ENCODE measurements around the gene ZNF592. TPM values are rescaled to one million over a fixed set of nuclear protein-coding genes. Genes with fewer than 3 reads are reported as not detected.
A peak's percentile ranks its signal among the peaks of the same experiment; 100 is the strongest.

The ZNF592 gene
- 10 to 100 TPM in 2 of 4 donors, 1 to 10 TPM in 2; 4.7 to 48.2 (median 11.7) TPM for total RNA-seq

DNA sequence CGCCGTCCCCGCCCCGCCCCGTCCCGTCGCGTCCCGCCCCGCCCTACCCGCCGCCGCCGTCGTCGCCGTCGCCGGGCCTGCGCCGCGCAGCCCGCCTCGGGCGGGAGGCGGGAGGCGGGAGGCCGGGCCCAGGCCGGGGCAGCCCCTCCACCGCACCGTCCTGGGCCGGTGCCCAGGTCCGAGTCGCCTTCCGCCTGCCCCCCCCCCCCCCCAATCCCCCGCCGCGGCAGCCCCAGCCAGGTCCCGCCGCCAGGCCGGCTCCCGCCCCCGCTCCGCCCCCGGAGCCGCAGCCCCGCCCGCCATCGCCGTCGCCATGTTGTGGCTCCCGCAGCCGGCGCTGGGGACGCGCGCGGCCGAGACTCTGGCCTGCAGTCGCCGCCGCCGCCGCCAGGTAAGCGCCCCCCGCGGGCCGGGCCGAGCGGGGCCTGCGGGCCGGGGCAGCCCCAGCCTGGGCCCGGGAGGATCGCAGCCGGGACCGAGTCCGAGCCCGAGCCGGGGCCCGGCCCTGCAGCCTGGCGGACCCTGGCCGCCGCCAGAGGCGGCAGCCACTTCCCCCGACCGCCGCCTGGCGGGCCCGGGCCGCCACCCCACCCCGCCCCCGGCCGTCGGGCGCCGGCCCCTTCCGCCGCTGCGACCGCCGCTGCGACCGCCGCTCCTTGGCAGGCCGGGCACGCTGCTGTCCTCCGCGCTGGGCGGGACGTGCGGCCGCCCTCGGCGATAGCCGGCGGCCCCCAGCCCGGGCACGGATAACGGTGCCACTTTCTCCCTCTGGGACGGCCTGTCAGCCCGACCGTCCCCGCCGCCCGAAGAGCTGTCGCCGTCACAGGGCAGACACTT, at the start of gene ZNF592:
TSS of gene ZNF592 (plus strand) at position 319 of the 837 bp plus-strand sequence. CDS start 34,084 bp downstream, outside the sequence.
- DNase-seq = peak; percentile 77 to 90
- intact Hi-C loops (cut with DNase I; ENCODE audit: low total_unique reads) = no loop called here
- Histone ChIP-seq H3K27me3 (no peaks in the 10 kb centered on the region), H3K4me1 (peaks cover 0 to 15% of the 10 kb centered on the region in 2 donors), H3K27ac (peak within 1 kb of the TSS; percentile 99 to 100), H3K9me3 (no peaks in the 10 kb centered on the region), H3K36me3 (no peaks in the 10 kb centered on the region), H3K4me3 (peak within 1 kb of the TSS; percentile 73 to 88)
- TF ChIP-seq POLR2A (IDR thresholded peaks at IDR 0.05) = peak; percentile 49 to 77
- peak in 3 of 4 experiments; percentile 47 to 84 (median 53) for TF ChIP-seq CTCF (IDR thresholded peaks at IDR 0.05)

- Histone ChIP-seq H3K27ac (no peak overlapping the region), H3K4me3 (no peak overlapping the region), H3K9me3 (no peaks in the 10 kb centered on the region), H3K36me3 (no peaks in the 10 kb centered on the region), H3K4me1 (no peaks in the 10 kb centered on the region), H3K27me3 (no peaks in the 10 kb centered on the region)
- DNase-seq = no peak
- TF ChIP-seq CTCF (IDR thresholded peaks at IDR 0.05) (no peak), POLR2A (IDR thresholded peaks at IDR 0.05) (no peak)
- intact Hi-C loops (cut with DNase I; ENCODE audit: low total_unique reads) = no loop called here
These were observed 48.7 kb upstream of the ZNF592 start for GRCh38 chr15:84699538-84700191.

DNA sequence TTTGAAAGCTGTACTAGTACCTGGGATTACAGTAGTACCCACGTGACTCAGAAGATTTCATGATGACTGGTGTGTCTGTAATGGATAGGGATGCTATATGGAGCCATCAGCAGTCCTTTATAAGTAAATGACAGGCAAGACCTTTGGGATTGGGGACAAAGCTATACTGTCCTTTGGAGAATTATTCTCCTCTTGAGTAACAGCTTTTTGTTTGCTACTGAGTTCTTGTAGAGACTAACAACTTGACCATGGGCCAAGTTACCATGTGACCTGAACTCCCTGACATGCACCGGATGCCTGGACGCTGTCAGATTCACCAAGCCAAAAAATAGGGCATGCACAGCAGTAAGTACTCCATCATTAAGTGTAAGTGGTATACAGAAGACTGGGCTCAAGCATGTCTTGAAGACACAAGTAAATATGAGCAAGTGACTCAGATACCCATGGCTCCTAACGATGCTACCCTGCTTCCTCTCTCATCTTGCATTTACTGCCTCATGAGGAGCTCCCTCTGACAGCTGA, 45.4 kb upstream of the ZNF592 start:
- no peaks in the 10 kb centered on the region for H3K27me3 ChIP-seq
- TF ChIP-seq CTCF (IDR thresholded peaks at IDR 0.05) = peak in 1 of 4 experiments; percentile 4
- TF ChIP-seq POLR2A (IDR thresholded peaks at IDR 0.05) = no peak
- intact Hi-C loops (cut with DNase I; ENCODE audit: low total_unique reads) = no loop called here
- no peaks in the 10 kb centered on the region for H3K9me3 ChIP-seq
- DNase-seq = peak; percentile 49 to 76
- peaks cover 0 to 7% of the 10 kb centered on the region in 2 donors for H3K4me1 ChIP-seq
- H3K4me3 ChIP-seq = no peak overlapping the region
- H3K27ac ChIP-seq = peak overlapping the region; percentile 24 to 49
- no peaks in the 10 kb centered on the region for H3K36me3 ChIP-seq

GRCh38 chr15:84703808-84704207, 44.6 kb upstream of the ZNF592 start:
- TF ChIP-seq POLR2A (IDR thresholded peaks at IDR 0.05) (no peak), CTCF (IDR thresholded peaks at IDR 0.05) (no peak)
- H3K4me3 ChIP-seq = no peak overlapping the region
- no peak for DNase-seq
- H3K4me1 ChIP-seq = peaks cover 0 to 7% of the 10 kb centered on the region in 2 donors
- H3K36me3 ChIP-seq = no peaks in the 10 kb centered on the region
- no peaks in the 10 kb centered on the region for H3K9me3 ChIP-seq
- no peaks in the 10 kb centered on the region for H3K27me3 ChIP-seq
- H3K27ac ChIP-seq = peak overlapping the region in 1 of 2 donors; percentile 49
- intact Hi-C loops (cut with DNase I; ENCODE audit: low total_unique reads) = no loop called here
